GM12878 (cell line): Measurements from ENCODE around the gene SPINT1. TPM values are rescaled to one million over a fixed set of nuclear protein-coding genes. Genes with fewer than 3 reads are reported as not detected.

Experiments used
- ATAC-seq: fragments of 200-7000 bp; cut with Tn5 transposase; 3 replicates; pipeline ENCODE4 v1.9.1; 2020; ENCODE audit warnings: mild to moderate bottlenecking, moderate library complexity
- BruUV-seq: library from RNA; stranded (reverse); fragments of 400-500 nt; replicated peaks from 2 replicates; lab custom pipeline; 2021; lab: Mats Ljungman, UMichigan
- CTCF ChIA-PET: fragments of 300-600 bp; sonication (Branson Sonifier 250); formaldehyde crosslinking; extraction: SDS; loops from one replicate; lab custom pipeline; 2021; ENCODE audit warnings: inconsistent platforms; lab: Yijun Ruan, JAX
- POLR2A ChIA-PET: fragments of 350-600 bp; formaldehyde crosslinking; extraction: SDS; loops from one replicate; lab custom pipeline; 2021; ENCODE audit warnings: inconsistent platforms; lab: Charles Lee
- RAD21 ChIA-PET: fragments of 300-600 bp; sonication (Branson Sonifier 250); formaldehyde crosslinking; loops from one replicate; lab custom pipeline; 2023; ENCODE audit warnings: antibody characterized with exemption; ENCODE audit not compliant: unreplicated experiment; lab: Charles Lee
- SMC1A ChIA-PET: fragments of 300-600 bp; sonication (Branson Sonifier 250); formaldehyde crosslinking; loops from one replicate; lab custom pipeline; 2023; ENCODE audit not compliant: unreplicated experiment, uncharacterized antibody; lab: Charles Lee
- DNase-seq: peaks from one replicate; pipeline ENCODE4 v3.0.0-alpha.2; 2011; ENCODE audit warnings: low read depth, low spot score
- FAIRE-seq: peaks from 3 replicates; lab custom pipeline; 2011; peaks lifted over from hg19 to GRCh38; lab: Jason Lieb, UNC
- H2AFZ ChIP-seq: 2 replicates; pipeline ENCODE4 v1.6.0; 2011; ENCODE audit warnings: low read depth, low read length, control low read depth; ENCODE audit not compliant: control insufficient read depth
- H3K27ac ChIP-seq: 2 replicates; pipeline ENCODE4 v1.5.1; 2011; ENCODE audit warnings: control low read depth; ENCODE audit not compliant: control insufficient read depth, insufficient read depth
- H3K27me3 ChIP-seq, 2 experiments: replicated peaks in 1 of 2; 2 replicates each; pipeline versions ENCODE4 v1.6.0 to v1.6.1; 2011; ENCODE audit warnings: low read length in 1 of 2; ENCODE audit not compliant: control insufficient read depth in 2 of 2, insufficient read depth in 2 of 2
- H3K36me3 ChIP-seq, 2 experiments: 2 replicates each; pipeline ENCODE4 v1.5.1; 2011; ENCODE audit warnings: low read length in 1 of 2; ENCODE audit not compliant: control insufficient read depth in 2 of 2, insufficient read depth in 2 of 2
- H3K4me1 ChIP-seq: 2 replicates; pipeline ENCODE4 v1.6.1; 2011; ENCODE audit warnings: mild to moderate bottlenecking, low read length, moderate library complexity, mixed read lengths; ENCODE audit not compliant: control insufficient read depth, insufficient read depth
- H3K4me2 ChIP-seq: 2 replicates; pipeline ENCODE4 v1.6.0; 2011; ENCODE audit warnings: control low read depth; ENCODE audit not compliant: control insufficient read depth, insufficient read depth
- H3K4me3 ChIP-seq: fragments of 200-600 bp; sonication (generic); 2 replicates; pipeline ENCODE4 v1.5.1; 2016
- H3K79me2 ChIP-seq: 2 replicates; pipeline ENCODE4 v1.6.0; 2011; ENCODE audit warnings: low read length; ENCODE audit not compliant: control insufficient read depth, insufficient read depth
- H3K9ac ChIP-seq: 2 replicates; pipeline ENCODE4 v1.8.0; 2011; ENCODE audit warnings: low read length, control low read depth, mixed read lengths; ENCODE audit not compliant: control insufficient read depth, insufficient read depth
- H3K9me3 ChIP-seq: replicated peaks from 3 replicates; pipeline ENCODE4 v1.5.1; 2011; ENCODE audit warnings: mild to moderate bottlenecking, low read length; ENCODE audit not compliant: control insufficient read depth, insufficient read depth
- H4K20me1 ChIP-seq: 2 replicates; pipeline ENCODE4 v1.6.0; 2011; ENCODE audit not compliant: control insufficient read depth, insufficient read depth
- RB1 ChIP-seq: fragments of 450-650 bp; formaldehyde crosslinking; IDR thresholded peaks from 2 replicates; pipeline ENCODE4 v1.6.1; 2017; ENCODE audit warnings: mild to moderate bottlenecking, borderline replicate concordance
- SKIL ChIP-seq: fragments of 450-650 bp; IDR thresholded peaks from 2 replicates; pipeline ENCODE4 v1.6.1; 2017; ENCODE audit warnings: mild to moderate bottlenecking, low read depth, inconsistent platforms; ENCODE audit not compliant: poor library complexity, severe bottlenecking
- SMARCA5 ChIP-seq: fragments of 450-650 bp; IDR thresholded peaks from 2 replicates; pipeline ENCODE4 v1.6.1; 2017; ENCODE audit warnings: mild to moderate bottlenecking
- SUZ12 ChIP-seq: fragments of 200-600 bp; sonication (generic); IDR thresholded peaks from one replicate; pipeline ENCODE4 v1.6.1; 2018; ENCODE audit warnings: antibody characterized with exemption, mild to moderate bottlenecking; ENCODE audit not compliant: unreplicated experiment
- ZBTB11 ChIP-seq: fragments of 450-650 bp; formaldehyde crosslinking; IDR thresholded peaks from 2 replicates; pipeline ENCODE4 v1.5.0; 2022; ENCODE audit warnings: mild to moderate bottlenecking, missing genetic modification characterization
- ZNF622 ChIP-seq: fragments of 450-650 bp; IDR thresholded peaks from 2 replicates; pipeline ENCODE4 v1.6.1; 2017; ENCODE audit warnings: mild to moderate bottlenecking, inconsistent platforms
- WGBS: methylation state at CpG from one replicate; pipeline ENCODE4 v1.1.6; 2016; ENCODE audit warnings: low lambda C conversion rate; ENCODE audit not compliant: insufficient replicate concordance, insufficient coverage; ENCODE audit errors: missing lambda C conversion rate; 5-methylcytosine and 5-hydroxymethylcytosine counted together
- in situ Hi-C: fragments of 300-500 bp; cut with MboI; formaldehyde crosslinking; loops from 9 replicates; pipeline ENCODE4 v1.14.3; 2018; ENCODE audit warnings: mixed read lengths
- intact Hi-C: fragments of 100-400 bp; cut with micrococcal nuclease; formaldehyde crosslinking; loops from one replicate; pipeline ENCODE4 v1.14.2; 2022; ENCODE audit not compliant: unreplicated experiment
- polyA plus RNA-seq, 11 experiments: library from polyadenylated mRNA; depleted of rRNA in 4 of 11; unstranded in 6 of 11; stranded (reverse) in 5 of 11; fragments of >200 nt; fragmentation: Nextera tagmentation in 4 of 11; fragmentation: Illumina TruSeq in 1 of 11; extraction: Ambion mirVana in 4 of 11; extraction: Trizol in 1 of 11; gene quantifications; 1 replicate in 1 of 11; 2 replicates in 10 of 11; pipeline versions ENCODE4 v1.2.1 to v1.2.3, GENCODE V29; 2011 to 2016; ENCODE audit warnings: inconsistent platforms in 2 of 11, missing spikeins in 2 of 11, low read depth in 1 of 11
- total RNA-seq, 4 experiments: library from RNA; depleted of rRNA in 3 of 4; stranded (reverse); fragments of >200 nt in 3 of 4; fragmentation: Illumina TruSeq in 1 of 4; extraction: Trizol in 1 of 4; gene quantifications; 2 replicates each; pipeline versions ENCODE4 v1.2.1 to v1.2.3, GENCODE V29; 2013 to 2021
- TF ChIP-seq, protein P1 (sequence below): fragments of 450-650 bp; IDR thresholded peaks from 2 replicates; pipeline ENCODE4 v1.6.1; 2017; ENCODE audit warnings: low read depth, mild to moderate bottlenecking, moderate library complexity
- TF ChIP-seq, protein P2 (sequence below): IDR thresholded peaks from 2 replicates; pipeline ENCODE4 v1.6.1; 2012; ENCODE audit warnings: mild to moderate bottlenecking, low read depth, low read length

The SPINT1 gene
- total and polyA plus RNA-seq, 10 of the 15 experiments (the other 5 are each of a cell fraction or from before 2014, with no cell fraction given): 3.5 to 28.6 (median 10.2) TPM

DNA sequence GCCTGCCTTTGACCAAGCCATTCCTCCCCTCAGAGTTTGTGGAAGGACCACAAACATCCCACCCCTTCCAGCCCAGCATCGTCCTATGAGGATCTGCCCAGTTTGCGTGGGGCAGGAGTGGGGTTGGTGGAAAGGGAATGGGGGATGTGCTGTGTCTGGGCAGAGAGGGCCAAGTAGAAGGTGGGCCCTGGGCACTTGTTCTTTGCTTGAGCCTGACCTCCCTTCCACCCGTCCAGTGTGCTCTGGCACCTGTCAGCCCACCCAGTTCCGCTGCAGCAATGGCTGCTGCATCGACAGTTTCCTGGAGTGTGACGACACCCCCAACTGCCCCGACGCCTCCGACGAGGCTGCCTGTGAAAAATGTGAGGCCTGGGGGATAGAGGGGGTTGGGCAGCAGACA lies 10.3 kb downstream of the SPINT1 start (continued):
- TF ChIP-seq SKIL (no peak), ZBTB11 (CRISPR knock-in tag) (no peak), ZNF622 (no peak), SUZ12 (no peak), SMARCA5 (no peak), RB1 (no peak)

DNA sequence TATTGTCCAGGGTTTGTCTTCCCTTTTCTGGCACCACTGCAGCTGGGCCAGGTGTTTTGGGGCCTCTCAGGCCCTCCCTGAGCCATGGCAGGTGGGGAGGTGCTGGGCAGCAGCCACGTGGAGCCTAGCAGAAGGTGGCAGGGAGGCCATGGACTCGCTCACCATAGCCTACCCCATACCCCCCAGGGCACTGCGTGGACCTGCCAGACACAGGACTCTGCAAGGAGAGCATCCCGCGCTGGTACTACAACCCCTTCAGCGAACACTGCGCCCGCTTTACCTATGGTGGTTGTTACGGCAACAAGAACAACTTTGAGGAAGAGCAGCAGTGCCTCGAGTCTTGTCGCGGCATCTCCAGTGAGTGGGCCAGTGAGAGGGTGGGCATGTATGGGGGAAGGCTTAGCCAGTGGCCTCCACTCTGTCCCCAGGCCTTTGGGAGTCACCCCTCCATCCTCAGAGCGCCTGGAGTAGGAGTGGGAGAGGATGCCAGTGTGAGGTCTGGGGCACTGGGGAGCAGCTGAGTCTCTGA lies 11.9 kb downstream of the SPINT1 start:
- H3K79me2 ChIP-seq: no peaks in the 10 kb centered on the region
- CTCF ChIA-PET: interaction anchor here (4.1 to 7.5 kb wide), 2 partner anchors 9 to 71 kb away, joined by 45 to 140 read pairs; partner anchors contain the start of gene SPINT1
- H4K20me1 ChIP-seq: no peaks in the 10 kb centered on the region
- H3K9ac ChIP-seq: no peak overlapping the region
- no peaks in the 10 kb centered on the region for H3K9me3 ChIP-seq
- peaks cover 4% of the 10 kb centered on the region for H3K4me1 ChIP-seq
- BruUV-seq: no TSS peak
- no peak overlapping the region for H3K4me2 ChIP-seq
- H3K27me3 ChIP-seq: no peaks in the 10 kb centered on the region
- SMC1A ChIA-PET: interaction anchor here (1.1 to 8.1 kb wide), 6 partner anchors 22 to 70 kb away, joined by 4 to 144 read pairs (median 10); partner anchors contain the start of gene VPS18
- intact Hi-C loops (no loop called here), in situ Hi-C loops (loop anchor here (5.0 kb wide), 1 partner anchor 37 kb away; the partner anchor contains the start of gene VPS18)
- POLR2A ChIA-PET: interaction anchor here (0.5 kb wide), 1 partner anchor 284 kb away, joined by 3 read pairs; no protein-coding TSS in a partner anchor
- peaks cover 0 to 2% of the 10 kb centered on the region in 2 experiments; a peak in 2 of 4 replicates for H3K36me3 ChIP-seq
- no peak overlapping the region for H3K27ac ChIP-seq
- FAIRE-seq (no peak), ATAC-seq (no peak), DNase-seq (no peak)
- WGBS: 64% methylated on average over 13 of the region's 13 CpGs
- H3K4me3 ChIP-seq: no peak overlapping the region
- RAD21 ChIA-PET: no interaction called here
- no peak overlapping the region for H2AFZ ChIP-seq
- TF ChIP-seq, protein P1, sequence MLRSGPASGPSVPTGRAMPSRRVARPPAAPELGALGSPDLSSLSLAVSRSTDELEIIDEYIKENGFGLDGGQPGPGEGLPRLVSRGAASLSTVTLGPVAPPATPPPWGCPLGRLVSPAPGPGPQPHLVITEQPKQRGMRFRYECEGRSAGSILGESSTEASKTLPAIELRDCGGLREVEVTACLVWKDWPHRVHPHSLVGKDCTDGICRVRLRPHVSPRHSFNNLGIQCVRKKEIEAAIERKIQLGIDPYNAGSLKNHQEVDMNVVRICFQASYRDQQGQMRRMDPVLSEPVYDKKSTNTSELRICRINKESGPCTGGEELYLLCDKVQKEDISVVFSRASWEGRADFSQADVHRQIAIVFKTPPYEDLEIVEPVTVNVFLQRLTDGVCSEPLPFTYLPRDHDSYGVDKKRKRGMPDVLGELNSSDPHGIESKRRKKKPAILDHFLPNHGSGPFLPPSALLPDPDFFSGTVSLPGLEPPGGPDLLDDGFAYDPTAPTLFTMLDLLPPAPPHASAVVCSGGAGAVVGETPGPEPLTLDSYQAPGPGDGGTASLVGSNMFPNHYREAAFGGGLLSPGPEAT: no peak
- TF ChIP-seq, protein P2, sequence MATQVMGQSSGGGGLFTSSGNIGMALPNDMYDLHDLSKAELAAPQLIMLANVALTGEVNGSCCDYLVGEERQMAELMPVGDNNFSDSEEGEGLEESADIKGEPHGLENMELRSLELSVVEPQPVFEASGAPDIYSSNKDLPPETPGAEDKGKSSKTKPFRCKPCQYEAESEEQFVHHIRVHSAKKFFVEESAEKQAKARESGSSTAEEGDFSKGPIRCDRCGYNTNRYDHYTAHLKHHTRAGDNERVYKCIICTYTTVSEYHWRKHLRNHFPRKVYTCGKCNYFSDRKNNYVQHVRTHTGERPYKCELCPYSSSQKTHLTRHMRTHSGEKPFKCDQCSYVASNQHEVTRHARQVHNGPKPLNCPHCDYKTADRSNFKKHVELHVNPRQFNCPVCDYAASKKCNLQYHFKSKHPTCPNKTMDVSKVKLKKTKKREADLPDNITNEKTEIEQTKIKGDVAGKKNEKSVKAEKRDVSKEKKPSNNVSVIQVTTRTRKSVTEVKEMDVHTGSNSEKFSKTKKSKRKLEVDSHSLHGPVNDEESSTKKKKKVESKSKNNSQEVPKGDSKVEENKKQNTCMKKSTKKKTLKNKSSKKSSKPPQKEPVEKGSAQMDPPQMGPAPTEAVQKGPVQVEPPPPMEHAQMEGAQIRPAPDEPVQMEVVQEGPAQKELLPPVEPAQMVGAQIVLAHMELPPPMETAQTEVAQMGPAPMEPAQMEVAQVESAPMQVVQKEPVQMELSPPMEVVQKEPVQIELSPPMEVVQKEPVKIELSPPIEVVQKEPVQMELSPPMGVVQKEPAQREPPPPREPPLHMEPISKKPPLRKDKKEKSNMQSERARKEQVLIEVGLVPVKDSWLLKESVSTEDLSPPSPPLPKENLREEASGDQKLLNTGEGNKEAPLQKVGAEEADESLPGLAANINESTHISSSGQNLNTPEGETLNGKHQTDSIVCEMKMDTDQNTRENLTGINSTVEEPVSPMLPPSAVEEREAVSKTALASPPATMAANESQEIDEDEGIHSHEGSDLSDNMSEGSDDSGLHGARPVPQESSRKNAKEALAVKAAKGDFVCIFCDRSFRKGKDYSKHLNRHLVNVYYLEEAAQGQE: no peak
